ENCODE data around the gene SRPK3. TPM values are rescaled to one million over a fixed set of nuclear protein-coding genes. Genes with fewer than 3 reads are reported as not detected.
"Not testable (repeated sequence)": the region's sequence is repeated elsewhere in the genome, so short reads cannot be mapped to it uniquely, and the experiment has no call there.

The SRPK3 gene
- total RNA-seq, 1 donor from 2014 or later, result 4.5 TPM

- intact Hi-C loops (cut with DNase I), result no loop called here
- DNase-seq (ENCODE audit: low spot score in 2 of 2), result no peak
- no peaks in the 10 kb centered on the region for H3K27me3 ChIP-seq
- no peaks in the 10 kb centered on the region for H3K4me1 ChIP-seq
- no peak overlapping the region for H3K4me3 ChIP-seq
- no peak overlapping the region for H3K27ac ChIP-seq
- no peak for TF ChIP-seq CTCF (IDR thresholded peaks at IDR 0.05)
- H3K9me3 ChIP-seq, result no peaks in the 10 kb centered on the region
- H3K36me3 ChIP-seq, result no peaks in the 10 kb centered on the region
Observed at GRCh38 chrX:153814591-153815315, 33.9 kb downstream of the SRPK3 start.

GRCh38 chrX:153816831-153817690 lies 36.2 kb downstream of the SRPK3 start:
- H3K27me3 ChIP-seq, result no peaks in the 10 kb centered on the region
- H3K4me1 ChIP-seq, result no peaks in the 10 kb centered on the region
- H3K36me3 ChIP-seq, result no peaks in the 10 kb centered on the region
- TF ChIP-seq CTCF (IDR thresholded peaks at IDR 0.05), result no peak
- H3K9me3 ChIP-seq, result no peaks in the 10 kb centered on the region
- H3K27ac ChIP-seq, result no peak overlapping the region
- no peak overlapping the region for H3K4me3 ChIP-seq
- intact Hi-C loops (cut with DNase I), result no loop called here
- no peak for DNase-seq (ENCODE audit: low spot score in 2 of 2)

GRCh38 chrX:153818064-153818463 lies 37.2 kb downstream of the SRPK3 start:
- intact Hi-C loops (cut with DNase I); H3K27ac ChIP-seq; DNase-seq (ENCODE audit: low spot score in 2 of 2); H3K4me1 ChIP-seq; H3K4me3 ChIP-seq; H3K9me3 ChIP-seq; H3K27me3 ChIP-seq; H3K36me3 ChIP-seq: not testable (repeated sequence)

DNA sequence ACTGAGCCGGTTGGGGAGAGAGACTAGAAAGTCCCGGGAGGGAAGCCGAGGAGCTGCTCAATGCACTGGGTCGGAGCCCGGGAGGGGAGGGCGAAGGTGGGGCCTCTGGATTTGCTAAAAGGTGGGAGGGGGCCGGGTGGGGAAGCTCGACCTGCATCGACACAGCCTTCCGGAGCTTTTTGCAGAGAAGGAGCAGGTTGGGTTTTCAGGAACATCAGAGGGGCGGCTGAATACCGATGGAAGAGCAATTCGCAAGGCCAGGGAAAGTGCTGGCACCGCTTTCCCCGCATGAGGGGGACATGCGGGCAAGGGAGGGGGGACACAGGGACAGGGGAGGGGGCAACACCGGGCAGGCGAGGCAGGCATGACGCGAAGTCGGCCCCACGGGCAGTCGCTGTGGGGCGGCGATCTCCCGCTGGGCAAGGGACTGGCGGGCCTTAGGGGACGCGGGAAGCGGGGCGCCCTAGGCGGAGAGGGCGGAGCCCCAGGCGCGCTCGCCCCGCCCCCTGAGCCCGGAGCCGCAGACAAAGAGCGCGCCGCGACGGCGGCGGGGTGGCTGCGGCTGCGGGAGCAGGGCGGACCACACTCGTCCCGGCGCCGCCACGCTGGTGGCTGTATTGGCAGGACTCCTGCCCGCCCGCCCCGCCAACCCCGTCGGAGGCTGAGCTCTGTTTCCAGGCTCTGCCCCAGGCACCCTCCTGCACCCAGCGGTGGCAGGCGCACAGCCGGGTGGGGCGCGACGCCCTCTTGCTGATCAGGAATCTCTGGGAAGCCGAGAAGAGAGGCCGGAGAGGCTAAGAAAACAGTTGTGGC lies 37.9 kb downstream of the SRPK3 start:
- no peak for TF ChIP-seq CTCF (IDR thresholded peaks at IDR 0.05)
- H3K36me3 ChIP-seq, result no peaks in the 10 kb centered on the region
- no peaks in the 10 kb centered on the region for H3K27me3 ChIP-seq
- no peaks in the 10 kb centered on the region for H3K9me3 ChIP-seq
- DNase-seq (ENCODE audit: low spot score in 2 of 2), result no peak
- no peaks in the 10 kb centered on the region for H3K4me1 ChIP-seq
- peak overlapping the region; percentile 42 to 59 for H3K4me3 ChIP-seq
- intact Hi-C loops (cut with DNase I), result no loop called here
- no peak overlapping the region for H3K27ac ChIP-seq

DNA sequence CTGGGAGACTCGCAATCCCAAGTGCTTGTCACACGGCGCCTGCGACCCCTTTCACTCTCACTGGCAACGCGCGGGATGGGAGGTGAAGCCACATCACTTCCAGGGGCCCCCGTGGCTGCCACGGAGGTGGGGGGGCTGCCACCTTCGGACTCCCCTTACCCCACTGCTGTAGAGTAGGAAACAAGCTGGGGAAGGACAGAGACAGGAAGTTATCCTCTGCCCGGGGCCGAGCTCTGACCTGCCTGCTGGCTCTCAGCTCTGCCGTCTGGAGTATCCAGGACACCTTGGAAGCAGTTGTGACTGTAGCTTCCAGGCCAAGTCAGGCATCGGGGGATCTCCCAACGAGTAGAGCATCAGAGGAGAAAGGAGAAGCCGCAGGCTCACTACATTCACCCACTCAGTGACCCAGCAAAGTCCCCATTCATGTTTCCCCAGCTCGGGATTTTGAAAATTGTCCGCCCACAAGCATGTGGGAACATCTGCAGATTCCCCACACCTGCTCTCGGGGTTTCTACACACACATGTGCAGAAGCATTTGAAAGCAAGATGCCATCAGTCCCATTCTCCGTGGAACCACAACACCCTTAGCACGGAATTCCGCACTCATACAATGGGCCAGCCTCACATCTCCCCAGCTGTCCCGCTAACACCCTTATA lies 38.7 kb downstream of the SRPK3 start:
- Histone ChIP-seq H3K27me3 (no peaks in the 10 kb centered on the region), H3K4me1 (no peaks in the 10 kb centered on the region), H3K27ac (no peak overlapping the region), H3K9me3 (no peaks in the 10 kb centered on the region), H3K36me3 (no peaks in the 10 kb centered on the region), H3K4me3 (peak overlapping the region; percentile 42 to 59)
- no peak for TF ChIP-seq CTCF (IDR thresholded peaks at IDR 0.05)
- intact Hi-C loops (cut with DNase I), result no loop called here
- DNase-seq (ENCODE audit: low spot score in 2 of 2), result no peak

All from ascending aorta (tissue), 2 donors.